GM13977 (cell line): ENCODE measurements around the gene TP53I11.

Source experiments
- DNase-seq: peaks from one replicate; pipeline ENCODE4 v3.0.0; 2012; ENCODE audit warnings: low spot score
- in situ Hi-C: fragments of 300-500 bp; cut with MboI; formaldehyde crosslinking; loops from one replicate; pipeline ENCODE4 v1.12.0; 2022; ENCODE audit warnings: low sequenced_read_pairs, low pct_unique_long_range_greater_than_20kb, mixed read lengths, inconsistent platforms; ENCODE audit not compliant: unreplicated experiment
- TF ChIP-seq, protein P1 (sequence below): IDR thresholded peaks from 2 replicates; pipeline ENCODE4 v1.5.1; 2012; ENCODE audit warnings: mild to moderate bottlenecking, control low read depth; ENCODE audit not compliant: insufficient read depth; ENCODE audit errors: extremely low read depth, missing control alignments

The TP53I11 gene

DNA sequence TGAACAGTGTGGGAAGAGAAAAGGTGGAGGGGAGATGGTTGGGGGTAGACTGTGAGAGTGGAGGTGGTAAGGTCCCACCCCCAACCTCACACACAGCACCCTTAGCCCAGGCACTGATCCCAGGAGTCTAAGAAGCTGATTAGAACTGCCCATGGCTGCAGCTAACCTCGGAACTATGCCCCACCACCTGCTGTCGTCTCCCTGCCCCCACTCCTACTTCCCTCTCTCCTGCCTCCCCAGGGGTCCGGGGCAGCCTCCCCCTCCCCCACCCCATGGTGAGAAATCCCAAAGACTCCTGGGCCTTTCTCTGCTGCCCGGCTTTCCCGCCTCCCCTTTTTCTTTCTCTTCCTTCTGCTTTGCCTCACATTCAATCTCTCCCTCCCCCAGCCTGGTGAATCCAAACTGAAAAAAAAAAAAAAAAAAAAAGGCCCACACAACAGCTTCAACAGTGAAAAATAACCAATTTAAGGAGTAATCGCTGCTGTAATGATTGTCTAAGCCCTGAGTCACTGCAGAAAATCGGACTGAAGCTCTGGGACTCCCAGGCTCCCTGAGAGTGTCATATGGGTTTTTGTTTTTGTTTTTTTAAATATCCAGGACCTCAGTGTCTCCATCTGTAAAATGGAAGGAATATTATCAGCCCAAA is 9.6 kb upstream of the TP53I11 start:
- in situ Hi-C loops = no loop called here
- TF ChIP-seq, protein P1, sequence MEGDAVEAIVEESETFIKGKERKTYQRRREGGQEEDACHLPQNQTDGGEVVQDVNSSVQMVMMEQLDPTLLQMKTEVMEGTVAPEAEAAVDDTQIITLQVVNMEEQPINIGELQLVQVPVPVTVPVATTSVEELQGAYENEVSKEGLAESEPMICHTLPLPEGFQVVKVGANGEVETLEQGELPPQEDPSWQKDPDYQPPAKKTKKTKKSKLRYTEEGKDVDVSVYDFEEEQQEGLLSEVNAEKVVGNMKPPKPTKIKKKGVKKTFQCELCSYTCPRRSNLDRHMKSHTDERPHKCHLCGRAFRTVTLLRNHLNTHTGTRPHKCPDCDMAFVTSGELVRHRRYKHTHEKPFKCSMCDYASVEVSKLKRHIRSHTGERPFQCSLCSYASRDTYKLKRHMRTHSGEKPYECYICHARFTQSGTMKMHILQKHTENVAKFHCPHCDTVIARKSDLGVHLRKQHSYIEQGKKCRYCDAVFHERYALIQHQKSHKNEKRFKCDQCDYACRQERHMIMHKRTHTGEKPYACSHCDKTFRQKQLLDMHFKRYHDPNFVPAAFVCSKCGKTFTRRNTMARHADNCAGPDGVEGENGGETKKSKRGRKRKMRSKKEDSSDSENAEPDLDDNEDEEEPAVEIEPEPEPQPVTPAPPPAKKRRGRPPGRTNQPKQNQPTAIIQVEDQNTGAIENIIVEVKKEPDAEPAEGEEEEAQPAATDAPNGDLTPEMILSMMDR = no peak
- DNase-seq = no peak

DNA sequence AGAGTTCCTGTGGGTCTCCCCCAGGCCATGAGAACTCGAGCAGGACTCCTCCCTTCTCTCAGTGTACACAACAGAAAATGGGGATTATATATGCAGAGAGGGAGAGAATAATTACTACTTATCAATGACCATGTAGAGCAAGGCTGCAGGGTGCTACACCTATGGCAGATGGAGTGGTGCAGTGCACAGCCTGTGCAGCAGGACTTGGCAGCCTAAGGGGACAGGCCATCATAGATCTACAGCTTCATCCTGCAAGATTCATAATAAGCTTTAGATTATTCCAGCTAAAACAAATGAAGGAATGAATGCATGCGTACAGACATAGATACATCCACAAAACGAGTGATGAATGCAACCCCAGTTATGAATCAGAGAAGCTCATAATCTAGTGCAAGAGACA is 8.4 kb upstream of the TP53I11 start:
- TF ChIP-seq, protein P1 = no peak
- DNase-seq = no peak
- in situ Hi-C loops = no loop called here

DNA sequence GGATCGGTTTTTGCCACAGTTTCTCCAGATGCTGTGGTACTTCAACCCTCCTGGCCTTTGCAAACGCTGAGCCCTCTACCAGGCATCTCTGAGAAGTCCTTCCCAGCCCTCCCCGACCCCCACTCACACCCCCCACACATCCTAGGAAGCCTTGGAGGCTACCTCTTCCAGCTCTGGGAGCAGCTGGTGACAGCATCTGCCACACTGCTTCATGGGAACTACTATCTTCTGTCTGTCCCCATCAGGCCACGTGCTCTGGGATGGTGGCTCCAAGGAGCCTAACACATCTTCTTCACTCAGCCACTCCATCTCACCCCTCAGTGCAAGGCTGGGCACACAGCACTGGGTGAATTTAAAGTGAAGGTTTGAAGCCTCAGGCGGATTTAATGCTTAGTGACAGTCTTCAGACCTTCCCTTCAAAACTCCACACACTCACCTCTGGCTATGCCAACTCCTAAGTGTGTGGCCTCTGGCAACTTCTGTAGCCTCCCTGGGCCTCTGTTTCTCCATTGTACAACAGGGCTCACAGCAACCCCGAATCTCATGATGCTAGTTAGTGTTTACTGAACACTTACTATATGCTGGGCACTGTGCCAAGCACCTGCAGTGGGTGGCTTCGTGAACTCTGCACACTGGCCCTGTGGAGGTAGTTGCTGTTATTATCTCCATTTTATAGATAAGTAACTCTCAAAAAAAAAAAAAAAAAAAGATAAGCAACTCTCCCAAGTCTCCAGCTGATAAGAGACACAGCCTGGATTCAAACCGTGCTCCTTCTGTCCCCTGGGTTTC is 7.3 kb upstream of the TP53I11 start:
- no peak for DNase-seq
- TF ChIP-seq, protein P1 = no peak
- in situ Hi-C loops = no loop called here

DNA sequence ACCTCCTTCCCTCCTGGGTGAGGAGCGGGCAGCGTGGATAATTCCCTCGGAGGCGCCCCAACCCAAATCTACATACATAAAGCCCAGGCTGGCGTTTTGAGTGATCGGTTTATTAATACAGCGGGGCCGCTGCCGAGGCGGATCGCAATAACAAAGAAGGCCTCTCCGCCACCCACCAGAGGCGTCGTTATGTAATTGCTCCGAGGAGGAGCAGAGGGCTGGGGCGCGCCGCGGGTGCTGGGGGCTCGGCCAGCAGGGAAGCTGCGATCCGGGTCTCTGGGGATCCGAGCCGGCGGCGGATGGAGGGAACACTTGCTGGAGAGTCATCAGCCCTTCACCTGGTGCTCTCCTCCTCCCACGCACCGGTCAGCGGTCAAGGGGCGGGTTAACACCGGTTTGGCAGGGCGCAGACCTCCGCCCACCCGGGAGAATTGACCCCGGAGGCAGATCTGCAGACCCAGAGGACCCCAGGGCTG is 6.4 kb upstream of the TP53I11 start:
- TF ChIP-seq, protein P1 = no peak
- in situ Hi-C loops = no loop called here
- DNase-seq = no peak

DNA sequence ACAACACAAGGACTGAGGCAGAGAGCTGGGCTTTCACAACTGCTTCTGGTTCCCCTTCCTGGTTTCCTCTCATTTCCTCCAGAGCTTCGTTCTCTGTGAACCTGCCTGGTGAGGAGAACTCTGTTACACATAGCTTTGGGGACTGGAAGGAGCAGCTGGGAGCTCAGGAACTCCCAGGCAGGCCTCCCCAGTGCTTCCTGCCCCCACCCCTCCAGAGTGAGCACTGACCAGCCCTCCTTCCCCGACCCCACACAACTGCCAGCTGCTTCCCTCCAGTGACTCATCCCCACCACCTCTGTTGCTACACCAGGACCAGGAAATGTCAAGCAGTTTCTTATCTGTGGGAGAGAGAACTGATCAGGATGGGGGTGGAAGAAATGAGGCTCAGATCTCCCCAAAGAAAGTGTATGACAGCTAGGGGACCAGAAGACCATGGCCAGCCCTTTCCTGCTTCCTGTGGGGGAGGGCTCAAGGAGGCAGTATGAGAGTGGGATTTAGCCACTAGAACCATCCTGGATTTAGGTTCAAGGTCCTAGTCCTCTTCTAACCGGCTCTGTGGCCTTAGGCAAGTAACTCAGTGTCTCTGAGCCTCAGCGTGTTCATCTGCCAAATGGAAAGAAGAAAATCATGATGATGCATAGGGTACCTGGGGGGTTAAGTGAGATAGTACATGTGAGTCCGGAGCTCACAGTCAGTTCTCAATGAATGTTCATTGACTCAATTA is 4.5 kb upstream of the TP53I11 start:
- TF ChIP-seq, protein P1 = no peak
- no peak for DNase-seq
- in situ Hi-C loops = no loop called here

DNA sequence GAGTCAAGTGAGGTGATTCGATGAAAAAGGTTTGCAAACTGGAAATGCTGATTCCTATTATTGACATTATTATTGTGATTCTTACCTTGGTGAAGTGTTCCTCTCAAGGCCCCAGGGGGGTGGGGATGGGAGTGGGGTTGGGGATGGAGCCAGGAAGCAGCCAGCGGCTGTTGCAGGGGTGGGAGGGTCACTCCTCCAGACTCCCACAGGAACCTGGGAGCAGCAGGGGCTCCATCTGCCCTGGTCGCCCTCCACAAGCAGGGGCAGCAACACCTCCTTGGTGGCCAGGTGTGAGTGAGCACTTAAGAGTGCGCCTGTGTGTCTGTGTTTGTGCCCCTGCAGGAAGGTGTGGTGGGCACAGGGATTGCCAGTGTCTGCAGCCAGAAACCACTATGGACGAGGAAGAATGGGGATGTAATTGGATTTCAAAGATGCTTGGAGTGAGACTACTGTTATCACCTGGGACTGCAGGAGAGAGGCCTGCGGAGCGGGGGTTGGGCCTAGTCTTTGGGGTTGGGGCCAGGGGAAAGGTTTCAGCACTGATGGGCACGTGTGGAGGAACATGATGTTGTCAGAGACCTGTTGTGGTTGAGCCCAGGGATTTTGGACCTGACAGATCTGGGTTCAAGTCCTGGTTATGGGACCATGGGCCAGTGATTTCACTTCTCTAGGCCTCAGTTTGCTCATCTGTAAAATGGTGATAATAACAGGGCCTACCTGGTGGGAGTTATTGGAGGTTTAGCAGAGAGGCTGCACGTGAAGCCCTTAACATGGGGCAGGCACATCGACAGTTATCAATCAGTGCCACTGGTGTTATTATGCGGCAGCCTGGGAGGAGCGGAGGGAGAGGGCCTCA is 3.6 kb upstream of the TP53I11 start:
- no peak for DNase-seq
- in situ Hi-C loops = no loop called here
- TF ChIP-seq, protein P1 = no peak
